Jurkat, Clone E6-1 (cell line): ENCODE measurements around the gene GPR4. TPM values are rescaled to one million over a fixed set of nuclear protein-coding genes. Genes with fewer than 3 reads are reported as not detected.
A peak's percentile ranks its signal among the peaks of the same experiment; 100 is the strongest.

ENCODE experiments used
- DNase-seq: peaks from one replicate; pipeline ENCODE4 v3.0.0-alpha.2; 2011; ENCODE audit warnings: low read depth, low spot score
- H3K4me3 ChIP-seq: 2 replicates; pipeline ENCODE4 v1.5.1; 2011; ENCODE audit warnings: mild to moderate bottlenecking, low read length, control low read depth, moderate library complexity
- polyA plus RNA-seq: library from polyadenylated mRNA; unstranded; fragments of >200 nt; gene quantifications from one replicate; pipeline ENCODE4 v1.2.1, GENCODE V29; 2012; ENCODE audit warnings: missing spikeins; ENCODE audit not compliant: insufficient read length, insufficient read depth

The GPR4 gene
- polyA plus RNA-seq = not detected

GRCh38 chr19:45601524-45602374, at the start of gene GPR4:
Gene GPR4, minus strand, starts transcription at chr19:45602212. Its CDS starts 10,346 bp downstream, at chr19:45591866.
- H3K4me3 ChIP-seq = no peak within 1 kb of the TSS
- no peak for DNase-seq

GRCh38 chr19:45650722-45651121, 48.7 kb upstream of the GPR4 start:
- no peak overlapping the region for H3K4me3 ChIP-seq
- no peak for DNase-seq

GRCh38 chr19:45646345-45646698, 44.3 kb upstream of the GPR4 start:
- no peak for DNase-seq
- peak overlapping the region; percentile 64 for H3K4me3 ChIP-seq

- DNase-seq = peak; percentile 90
- H3K4me3 ChIP-seq = peak overlapping the region; percentile 64
Measured at GRCh38 chr19:45645631-45646344, 43.8 kb upstream of the GPR4 start.

- peak overlapping the region; percentile 64 for H3K4me3 ChIP-seq
Measured at GRCh38 chr19:45645068-45645630, 43.1 kb upstream of the GPR4 start.

GRCh38 chr19:45643927-45644771, 42.1 kb upstream of the GPR4 start:
- H3K4me3 ChIP-seq = no peak overlapping the region
- DNase-seq = no peak

More at GRCh38 chr19:45645068-45645630, 43.1 kb upstream of the GPR4 start:
- DNase-seq = no peak

- peak; percentile 75 for DNase-seq
- peak overlapping the region; percentile 1; the same call in 1 of the 2 replicates for H3K4me3 ChIP-seq
Measured at GRCh38 chr19:45643024-45643926, 41.3 kb upstream of the GPR4 start.

- DNase-seq = peak; percentile 59
- H3K4me3 ChIP-seq = peak overlapping the region; percentile 65
Measured at GRCh38 chr19:45641274-45642105, 39.5 kb upstream of the GPR4 start.

- peak overlapping the region; percentile 65 for H3K4me3 ChIP-seq
- peak; percentile 16 for DNase-seq
Measured at GRCh38 chr19:45640849-45641273, 38.8 kb upstream of the GPR4 start.

GRCh38 chr19:45638930-45639729, 37.1 kb upstream of the GPR4 start, which contains the start of gene EML2:
Gene EML2, minus strand, starts transcription at chr19:45639397. Its CDS starts 21 bp downstream, at chr19:45639376.
- DNase-seq = no peak
- peak within 1 kb of the TSS; percentile 83 for H3K4me3 ChIP-seq

GRCh38 chr19:45637890-45638667, 36.1 kb upstream of the GPR4 start:
- H3K4me3 ChIP-seq = peak overlapping the region; percentile 83
- no peak for DNase-seq

- no peak overlapping the region for H3K4me3 ChIP-seq
Measured at GRCh38 chr19:45636902-45637301, 34.9 kb upstream of the GPR4 start.

GRCh38 chr19:45636275-45636674, 34.3 kb upstream of the GPR4 start:
- no peak for DNase-seq
- H3K4me3 ChIP-seq = no peak overlapping the region

More at GRCh38 chr19:45636902-45637301, 34.9 kb upstream of the GPR4 start:
- DNase-seq = no peak

- DNase-seq = no peak
- H3K4me3 ChIP-seq = no peak overlapping the region
Measured at GRCh38 chr19:45632468-45633196, 30.6 kb upstream of the GPR4 start.

- no peak overlapping the region for H3K4me3 ChIP-seq
- no peak for DNase-seq
Measured at GRCh38 chr19:45630463-45630862, 28.5 kb upstream of the GPR4 start.
